Neural cell (in vitro differentiated cells): ENCODE data around the gene ING5. TPM values are rescaled to one million over a fixed set of nuclear protein-coding genes. Genes with fewer than 3 reads are reported as not detected.

Experiments
- H2AFZ ChIP-seq: fragments of 200-600, 300-800 bp; sonication (generic), shearing (Covaris generic); 2 replicates; pipeline ENCODE4 v1.6.0; 2014; ENCODE audit warnings: low read depth, mild to moderate bottlenecking, antibody characterized with exemption, low read length, moderate library complexity
- H3F3A ChIP-seq: fragments of 200-600 bp; shearing (Covaris generic); 2 replicates; pipeline ENCODE4 v1.6.1; 2016; ENCODE audit warnings: mild to moderate bottlenecking, moderate library complexity, mixed read lengths, antibody characterized with exemption, low read length; ENCODE audit not compliant: insufficient read depth, poor library complexity, severe bottlenecking
- H3K27ac ChIP-seq: fragments of 200-600, 300-800 bp; sonication (generic), shearing (Covaris generic); 2 replicates; pipeline ENCODE4 v1.5.1; 2014; ENCODE audit warnings: mild to moderate bottlenecking, low read length, moderate library complexity
- H3K27me3 ChIP-seq: fragments of 300-800, 200-600 bp; sonication (generic), shearing (Covaris generic); 2 replicates; pipeline ENCODE4 v1.6.0; 2014; ENCODE audit warnings: mild to moderate bottlenecking, low read depth, low read length, moderate library complexity; ENCODE audit not compliant: insufficient read depth
- H3K36me3 ChIP-seq: fragments of 300-800, 200-600 bp; sonication (generic), shearing (Covaris generic); 2 replicates; pipeline ENCODE4 v1.5.1; 2014; ENCODE audit warnings: mild to moderate bottlenecking, antibody characterized with exemption, low read length, moderate library complexity; ENCODE audit not compliant: insufficient read depth
- H3K4me2 ChIP-seq: fragments of 300-800, 200-600 bp; sonication (generic), shearing (Covaris generic); 2 replicates; pipeline ENCODE4 v1.6.0; 2014; ENCODE audit warnings: mild to moderate bottlenecking, low read length
- H3K4me3 ChIP-seq: fragments of 300-800, 200-600 bp; sonication (generic), shearing (Covaris generic); 2 replicates; pipeline ENCODE4 v1.5.1; 2014; ENCODE audit warnings: mild to moderate bottlenecking, low read length, moderate library complexity
- H3K79me2 ChIP-seq: fragments of 200-600 bp; shearing (Covaris generic); replicated peaks from 2 replicates; pipeline ENCODE4 v1.6.0; 2014; ENCODE audit warnings: mild to moderate bottlenecking, low read length, moderate library complexity; ENCODE audit not compliant: insufficient read depth
- H3K9ac ChIP-seq: fragments of 300-800, 200-600 bp; sonication (generic), shearing (Covaris generic); 2 replicates; pipeline ENCODE4 v1.6.1; 2016; ENCODE audit warnings: mild to moderate bottlenecking, low read length, mixed read lengths
- H3K9me2 ChIP-seq: fragments of 200-600 bp; shearing (Covaris generic); 2 replicates; pipeline ENCODE4 v1.6.1; 2016; ENCODE audit warnings: mild to moderate bottlenecking, low read length, mixed read lengths; ENCODE audit not compliant: insufficient read depth
- H3K9me3 ChIP-seq: fragments of 200-600, 300-800 bp; sonication (generic), shearing (Covaris generic); 2 replicates; pipeline ENCODE4 v1.6.1; 2016; ENCODE audit warnings: mild to moderate bottlenecking, mixed run types, low read length, moderate library complexity, mixed read lengths
- H4K20me1 ChIP-seq: fragments of 200-600 bp; shearing (Covaris generic); 2 replicates; pipeline ENCODE4 v1.6.1; 2016; ENCODE audit warnings: mild to moderate bottlenecking, mixed run types; ENCODE audit not compliant: insufficient read depth
- CTCF ChIP-seq: fragments of 450-650 bp; IDR thresholded peaks from 2 replicates; pipeline ENCODE4 v1.5.1; 2014; ENCODE audit warnings: antibody characterized with exemption, mild to moderate bottlenecking, moderate library complexity; ENCODE audit not compliant: poor library complexity, severe bottlenecking
- EP300 ChIP-seq: fragments of 450-650 bp; conservative IDR thresholded peaks from 2 replicates; pipeline ENCODE4 v1.6.1; 2014; ENCODE audit warnings: antibody characterized with exemption, mild to moderate bottlenecking, moderate library complexity; ENCODE audit not compliant: poor library complexity, severe bottlenecking
- EZH2 ChIP-seq: fragments of 200-600, 300-800 bp; shearing (Covaris generic), sonication (generic); IDR thresholded peaks from 2 replicates; pipeline ENCODE4 v1.6.1; 2014; ENCODE audit warnings: antibody characterized with exemption, low read length, borderline replicate concordance, mild to moderate bottlenecking; ENCODE audit not compliant: insufficient read depth, poor library complexity, severe bottlenecking
- MXI1 ChIP-seq: fragments of 450-650 bp; conservative IDR thresholded peaks from 2 replicates; pipeline ENCODE4 v1.6.1; 2014; ENCODE audit warnings: antibody characterized with exemption, mild to moderate bottlenecking; ENCODE audit not compliant: poor library complexity, severe bottlenecking
- POLR2AphosphoS5 ChIP-seq: IDR thresholded peaks from 2 replicates; pipeline ENCODE4 v1.6.1; 2012
- RAD21 ChIP-seq: fragments of 450-650 bp; conservative IDR thresholded peaks from 2 replicates; pipeline ENCODE4 v1.6.1; 2014; ENCODE audit warnings: antibody characterized with exemption, mild to moderate bottlenecking, moderate library complexity
- REST ChIP-seq: IDR thresholded peaks from 2 replicates; pipeline ENCODE4 v1.6.1; 2012; ENCODE audit warnings: borderline replicate concordance
- SMC3 ChIP-seq: fragments of 450-650 bp; conservative IDR thresholded peaks from 2 replicates; pipeline ENCODE4 v1.6.1; 2014; ENCODE audit warnings: antibody characterized with exemption, mild to moderate bottlenecking, moderate library complexity; ENCODE audit not compliant: poor library complexity
- TAF1 ChIP-seq: IDR thresholded peaks from 2 replicates; pipeline ENCODE4 v1.6.1; 2012; ENCODE audit warnings: low read depth
- polyA plus RNA-seq: library from polyadenylated mRNA; depleted of rRNA; stranded (reverse); fragments of >200 nt; gene quantifications from 2 replicates; pipeline ENCODE4 v1.2.3, GENCODE V29; 2014

Gene ING5
- polyA plus RNA-seq, 1 donor from 2014 or later: 22.8 TPM

GRCh38 chr2:241689306-241689705, 12.5 kb upstream of the ING5 start:
- TF ChIP-seq EZH2: no peak
- no peak for TF ChIP-seq RAD21
- no peak for TF ChIP-seq TAF1
- no peak for TF ChIP-seq CTCF
- no peak for TF ChIP-seq MXI1
- TF ChIP-seq POLR2AphosphoS5: no peak
- no peak for TF ChIP-seq SMC3
- no peak for TF ChIP-seq EP300
- TF ChIP-seq REST: no peak
- no peak overlapping the region for H2AFZ ChIP-seq
- H4K20me1 ChIP-seq: no peaks in the 10 kb centered on the region
- no peaks in the 10 kb centered on the region for H3K9me3 ChIP-seq
- no peak overlapping the region for H3K4me3 ChIP-seq
- no peak overlapping the region for H3K27ac ChIP-seq
- H3K9me2 ChIP-seq: no peaks in the 10 kb centered on the region
- no peak overlapping the region for H3K4me2 ChIP-seq
- H3K27me3 ChIP-seq: no peaks in the 10 kb centered on the region
- H3K79me2 ChIP-seq: peaks cover 16% of the 10 kb centered on the region
- H3K9ac ChIP-seq: no peak overlapping the region
- no peaks in the 10 kb centered on the region for H3K36me3 ChIP-seq
- H3F3A ChIP-seq: no peaks in the 10 kb centered on the region

- no peak overlapping the region for H3K4me3 ChIP-seq
- H3K36me3 ChIP-seq: no peaks in the 10 kb centered on the region
- H3K9me2 ChIP-seq: no peaks in the 10 kb centered on the region
- no peak overlapping the region for H2AFZ ChIP-seq
- no peak overlapping the region for H3K9ac ChIP-seq
- H3F3A ChIP-seq: no peaks in the 10 kb centered on the region
- H3K79me2 ChIP-seq: peaks cover 12% of the 10 kb centered on the region
- no peaks in the 10 kb centered on the region for H3K9me3 ChIP-seq
- no peaks in the 10 kb centered on the region for H4K20me1 ChIP-seq
- H3K27me3 ChIP-seq: no peaks in the 10 kb centered on the region
- no peak for TF ChIP-seq TAF1
- TF ChIP-seq EP300: no peak
- no peak for TF ChIP-seq MXI1
- no peak for TF ChIP-seq SMC3
- no peak for TF ChIP-seq REST
- TF ChIP-seq POLR2AphosphoS5: no peak
- TF ChIP-seq RAD21: no peak
- TF ChIP-seq EZH2: no peak
- no peak for TF ChIP-seq CTCF
- no peak overlapping the region for H3K27ac ChIP-seq
- H3K4me2 ChIP-seq: no peak overlapping the region
Measured at GRCh38 chr2:241690202-241690717, 11.6 kb upstream of the ING5 start.
